ENCODE results near the gene CYBC1. TPM values are rescaled to one million over a fixed set of nuclear protein-coding genes. Genes with fewer than 3 reads are reported as not detected.

The CYBC1 gene
- total RNA-seq, 1 donor, result 72.4 TPM

GRCh38 chr17:82441691-82442487 lies 8.7 kb downstream of the CYBC1 start:
- Histone ChIP-seq H3K4me2 (ENCODE audit: insufficient read depth, low read length) (no peak overlapping the region), H3K4me1 (ENCODE audit: insufficient read depth, low read length) (no peaks in the 10 kb centered on the region), H2AFZ (ENCODE audit: low read length) (no peak overlapping the region), H3K27me3 (ENCODE audit: insufficient read depth, low read length) (no peaks in the 10 kb centered on the region), H3K36me3 (ENCODE audit: insufficient read depth, low read length) (peaks cover 11% of the 10 kb centered on the region), H3K9me3 (ENCODE audit: low read depth, low read length) (no peaks in the 10 kb centered on the region), H3K79me2 (ENCODE audit: insufficient read depth, low read length) (no peaks in the 10 kb centered on the region), H4K20me1 (ENCODE audit: insufficient read depth, low read length) (peaks cover 33% of the 10 kb centered on the region), H3K4me3 (ENCODE audit: insufficient read depth, low read length) (no peak overlapping the region), H3K27ac (ENCODE audit: low read depth, low read length) (no peak overlapping the region)
- TF ChIP-seq CTCF (IDR thresholded peaks at IDR 0.05; ENCODE audit: extremely low read depth, low read depth, low read length), result no peak
- peak; percentile 87 for DNase-seq (ENCODE audit: insufficient read length, low spot score, missing footprints)

GRCh38 chr17:82440991-82441627 lies 9.4 kb downstream of the CYBC1 start:
- H3K4me3 ChIP-seq (ENCODE audit: insufficient read depth, low read length), result no peak overlapping the region
- no peak overlapping the region for H3K27ac ChIP-seq (ENCODE audit: low read depth, low read length)
- DNase-seq (ENCODE audit: insufficient read length, low spot score, missing footprints), result peak; percentile 71
- no peak overlapping the region for H2AFZ ChIP-seq (ENCODE audit: low read length)
- H3K27me3 ChIP-seq (ENCODE audit: insufficient read depth, low read length), result no peaks in the 10 kb centered on the region
- no peak overlapping the region for H3K4me2 ChIP-seq (ENCODE audit: insufficient read depth, low read length)
- peaks cover 8% of the 10 kb centered on the region for H3K36me3 ChIP-seq (ENCODE audit: insufficient read depth, low read length)
- TF ChIP-seq CTCF (IDR thresholded peaks at IDR 0.05; ENCODE audit: extremely low read depth, low read depth, low read length), result no peak
- H3K9me3 ChIP-seq (ENCODE audit: low read depth, low read length), result no peaks in the 10 kb centered on the region
- peaks cover 27% of the 10 kb centered on the region for H4K20me1 ChIP-seq (ENCODE audit: insufficient read depth, low read length)
- no peaks in the 10 kb centered on the region for H3K79me2 ChIP-seq (ENCODE audit: insufficient read depth, low read length)
- H3K4me1 ChIP-seq (ENCODE audit: insufficient read depth, low read length), result no peaks in the 10 kb centered on the region

GRCh38 chr17:82440469-82440981 lies 10.0 kb downstream of the CYBC1 start:
- no peak for TF ChIP-seq CTCF (IDR thresholded peaks at IDR 0.05; ENCODE audit: extremely low read depth, low read depth, low read length)
- H3K27me3 ChIP-seq (ENCODE audit: insufficient read depth, low read length), result no peaks in the 10 kb centered on the region
- peaks cover 21% of the 10 kb centered on the region for H4K20me1 ChIP-seq (ENCODE audit: insufficient read depth, low read length)
- H3K27ac ChIP-seq (ENCODE audit: low read depth, low read length), result no peak overlapping the region
- H3K9me3 ChIP-seq (ENCODE audit: low read depth, low read length), result no peaks in the 10 kb centered on the region
- DNase-seq (ENCODE audit: insufficient read length, low spot score, missing footprints), result peak; percentile 60
- peaks cover 8% of the 10 kb centered on the region for H3K36me3 ChIP-seq (ENCODE audit: insufficient read depth, low read length)
- H3K4me2 ChIP-seq (ENCODE audit: insufficient read depth, low read length), result no peak overlapping the region
- H2AFZ ChIP-seq (ENCODE audit: low read length), result no peak overlapping the region
- H3K79me2 ChIP-seq (ENCODE audit: insufficient read depth, low read length), result no peaks in the 10 kb centered on the region
- no peak overlapping the region for H3K4me3 ChIP-seq (ENCODE audit: insufficient read depth, low read length)
- H3K4me1 ChIP-seq (ENCODE audit: insufficient read depth, low read length), result no peaks in the 10 kb centered on the region

GRCh38 chr17:82439829-82440365 lies 10.7 kb downstream of the CYBC1 start:
- TF ChIP-seq CTCF (IDR thresholded peaks at IDR 0.05; ENCODE audit: extremely low read depth, low read depth, low read length), result no peak
- H3K4me3 ChIP-seq (ENCODE audit: insufficient read depth, low read length), result no peak overlapping the region
- no peaks in the 10 kb centered on the region for H3K4me1 ChIP-seq (ENCODE audit: insufficient read depth, low read length)
- H3K36me3 ChIP-seq (ENCODE audit: insufficient read depth, low read length), result peaks cover 8% of the 10 kb centered on the region
- no peaks in the 10 kb centered on the region for H3K79me2 ChIP-seq (ENCODE audit: insufficient read depth, low read length)
- no peak overlapping the region for H3K27ac ChIP-seq (ENCODE audit: low read depth, low read length)
- no peaks in the 10 kb centered on the region for H3K9me3 ChIP-seq (ENCODE audit: low read depth, low read length)
- H3K4me2 ChIP-seq (ENCODE audit: insufficient read depth, low read length), result no peak overlapping the region
- DNase-seq (ENCODE audit: insufficient read length, low spot score, missing footprints), result peak; percentile 38
- no peaks in the 10 kb centered on the region for H3K27me3 ChIP-seq (ENCODE audit: insufficient read depth, low read length)
- peaks cover 16% of the 10 kb centered on the region for H4K20me1 ChIP-seq (ENCODE audit: insufficient read depth, low read length)
- H2AFZ ChIP-seq (ENCODE audit: low read length), result no peak overlapping the region
